Measurements from ENCODE around the gene TMEM117. TPM values are rescaled to one million over a fixed set of nuclear protein-coding genes. Genes with fewer than 3 reads are reported as not detected.
"Not testable (repeated sequence)": the region's sequence is repeated elsewhere in the genome, so short reads cannot be mapped to it uniquely, and the experiment has no call there.

The TMEM117 gene
- total RNA-seq, 2 experiments from 2014 or later, result 1.4 TPM

DNA sequence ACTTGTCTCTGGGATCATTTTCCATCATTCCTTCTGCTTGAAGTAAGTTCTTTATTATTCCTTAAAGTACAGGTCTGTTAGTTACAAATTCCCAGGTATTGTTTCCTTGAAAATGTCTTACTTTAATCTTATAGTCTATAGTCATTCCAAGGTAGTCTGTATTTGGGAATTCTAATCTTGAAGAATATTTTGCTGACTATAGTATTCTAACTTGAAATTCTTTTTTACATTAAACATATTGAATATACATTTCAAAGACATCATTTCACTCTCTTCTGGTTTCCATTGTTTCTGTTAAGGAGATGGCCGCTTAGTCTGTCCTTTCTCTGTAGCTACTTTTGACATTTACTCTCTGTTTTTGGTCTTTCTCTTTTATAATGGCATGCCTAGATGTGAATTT is 399.8 kb downstream of the TMEM117 start:
- no peak overlapping the region for H3K4me3 Mint-ChIP-seq
- intact Hi-C loops (cut with DNase I, micrococcal nuclease), result no loop called here
- ATAC-seq (no peak), DNase-seq (no peak)
- no peaks in the 10 kb centered on the region for H3K27me3 Mint-ChIP-seq
- ChIA-PET POLR2A (no interaction called here), CTCF (no interaction called here)
- H3K36me3 Mint-ChIP-seq (ENCODE audit: low read depth), result no peaks in the 10 kb centered on the region
- no peaks in the 10 kb centered on the region for H3K9me3 Mint-ChIP-seq (ENCODE audit: low read depth)
- H3K4me1 Mint-ChIP-seq, result no peaks in the 10 kb centered on the region
- H3K27ac Mint-ChIP-seq, result no peak overlapping the region

GRCh38 chr12:44240186-44240585 is 404.3 kb downstream of the TMEM117 start:
- no peaks in the 10 kb centered on the region for H3K9me3 Mint-ChIP-seq (ENCODE audit: low read depth)
- intact Hi-C loops (cut with DNase I, micrococcal nuclease), result no loop called here
- no peaks in the 10 kb centered on the region for H3K27me3 Mint-ChIP-seq
- H3K4me3 Mint-ChIP-seq, result no peak overlapping the region
- H3K36me3 Mint-ChIP-seq (ENCODE audit: low read depth), result no peaks in the 10 kb centered on the region
- H3K4me1 Mint-ChIP-seq, result no peaks in the 10 kb centered on the region
- DNase-seq (no peak), ATAC-seq (no peak)
- H3K27ac Mint-ChIP-seq, result no peak overlapping the region
- POLR2A ChIA-PET, result no interaction called here
- CTCF ChIA-PET, result interaction anchor here (1.0 kb wide), 1 partner anchor 11 kb away, joined by 3 read pairs; no protein-coding TSS in a partner anchor

DNA sequence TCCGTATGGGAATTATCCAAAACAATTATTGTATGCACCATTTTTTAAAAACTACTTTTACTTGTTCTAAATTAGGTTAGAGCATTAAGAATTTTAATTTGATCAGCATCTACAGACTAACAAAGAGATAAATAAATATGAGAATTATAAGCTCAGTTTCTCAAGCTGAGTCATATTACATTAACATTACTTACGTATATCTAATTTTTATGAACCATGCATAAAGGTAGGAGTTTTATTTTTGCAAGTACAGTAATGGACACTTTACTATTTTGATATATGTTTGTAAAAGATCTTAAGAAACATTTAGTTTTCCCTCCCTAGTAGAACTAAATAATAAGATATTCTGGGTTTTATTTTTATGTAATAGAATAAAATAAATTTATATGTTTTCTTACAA is 410.1 kb downstream of the TMEM117 start:
- Mint-ChIP-seq H3K27me3 (no peaks in the 10 kb centered on the region), H3K9me3 (ENCODE audit: low read depth) (no peaks in the 10 kb centered on the region), H3K4me3 (no peak overlapping the region), H3K36me3 (ENCODE audit: low read depth) (no peaks in the 10 kb centered on the region), H3K4me1 (no peaks in the 10 kb centered on the region), H3K27ac (no peak overlapping the region)
- ChIA-PET POLR2A (no interaction called here), CTCF (no interaction called here)
- intact Hi-C loops (cut with DNase I, micrococcal nuclease), result no loop called here
- DNase-seq (no peak), ATAC-seq (no peak)

- no peaks in the 10 kb centered on the region for H3K9me3 Mint-ChIP-seq (ENCODE audit: low read depth)
- CTCF ChIA-PET, result interaction anchor here (0.7 kb wide), 1 partner anchor 239 kb away, joined by 3 read pairs; no protein-coding TSS in a partner anchor
- no peak overlapping the region for H3K4me3 Mint-ChIP-seq
- DNase-seq, result no peak
- intact Hi-C loops (cut with DNase I, micrococcal nuclease), result no loop called here
- no peaks in the 10 kb centered on the region for H3K27me3 Mint-ChIP-seq
- no peaks in the 10 kb centered on the region for H3K4me1 Mint-ChIP-seq
- POLR2A ChIA-PET, result no interaction called here
- no peaks in the 10 kb centered on the region for H3K36me3 Mint-ChIP-seq (ENCODE audit: low read depth)
- H3K27ac Mint-ChIP-seq, result no peak overlapping the region
- ATAC-seq, result no peak
Measured at GRCh38 chr12:44246482-44247105, 410.7 kb downstream of the TMEM117 start.

DNA sequence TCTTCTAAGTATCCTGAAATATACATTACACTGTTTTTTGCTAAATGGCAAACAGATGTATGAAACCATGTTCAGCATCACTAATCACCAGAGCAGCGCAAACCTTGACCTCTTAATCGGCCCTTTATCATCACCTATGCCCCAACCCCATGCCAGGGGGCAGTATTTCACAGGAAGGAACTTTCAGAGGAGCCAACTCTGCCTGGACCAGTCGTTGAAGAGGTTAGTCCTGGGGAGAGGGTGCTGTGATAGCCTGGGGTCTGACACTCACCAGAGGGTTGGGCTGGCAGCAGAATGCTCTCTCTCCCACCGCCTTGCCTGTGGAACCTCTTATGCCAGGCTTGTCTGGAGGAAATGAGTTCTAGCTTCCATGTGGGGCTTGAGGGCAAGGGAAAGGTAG is 411.7 kb downstream of the TMEM117 start:
- Mint-ChIP-seq H3K27me3 (no peaks in the 10 kb centered on the region), H3K9me3 (ENCODE audit: low read depth) (no peaks in the 10 kb centered on the region), H3K4me3 (no peak overlapping the region), H3K27ac (no peak overlapping the region), H3K36me3 (ENCODE audit: low read depth) (no peaks in the 10 kb centered on the region), H3K4me1 (no peaks in the 10 kb centered on the region)
- DNase-seq (no peak), ATAC-seq (no peak)
- CTCF ChIA-PET, result no interaction called here
- intact Hi-C loops (cut with DNase I, micrococcal nuclease), result no loop called here
- POLR2A ChIA-PET, result no interaction called here

GRCh38 chr12:44248436-44248835 is 412.6 kb downstream of the TMEM117 start:
- ATAC-seq (no peak), DNase-seq (no peak)
- H3K27me3 Mint-ChIP-seq, result no peaks in the 10 kb centered on the region
- POLR2A ChIA-PET, result no interaction called here
- intact Hi-C loops (cut with DNase I, micrococcal nuclease), result no loop called here
- no peak overlapping the region for H3K4me3 Mint-ChIP-seq
- H3K27ac Mint-ChIP-seq, result no peak overlapping the region
- CTCF ChIA-PET, result no interaction called here
- H3K36me3 Mint-ChIP-seq (ENCODE audit: low read depth), result no peaks in the 10 kb centered on the region
- no peaks in the 10 kb centered on the region for H3K4me1 Mint-ChIP-seq
- H3K9me3 Mint-ChIP-seq (ENCODE audit: low read depth), result no peaks in the 10 kb centered on the region

DNA sequence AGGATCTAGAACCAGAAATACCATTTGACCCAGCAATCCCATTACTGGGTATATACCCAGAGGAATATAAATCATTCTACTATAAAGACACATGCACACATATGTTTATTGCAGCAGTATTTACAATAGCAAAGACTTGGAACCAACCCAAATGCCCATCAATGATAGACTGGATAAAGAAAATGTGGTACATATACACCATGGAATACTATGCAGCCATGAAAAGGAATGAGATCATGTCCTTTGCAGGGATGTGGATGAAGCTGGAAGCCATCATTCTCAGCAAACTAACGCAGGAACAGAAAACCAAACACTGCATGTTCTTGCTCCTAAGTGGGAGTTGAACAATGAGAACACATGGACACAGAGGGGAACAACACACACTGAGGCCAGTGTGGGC is 414.6 kb downstream of the TMEM117 start:
- DNase-seq; H3K36me3 Mint-ChIP-seq (ENCODE audit: low read depth); H3K27me3 Mint-ChIP-seq; H3K4me3 Mint-ChIP-seq; H3K27ac Mint-ChIP-seq; intact Hi-C loops (cut with DNase I, micrococcal nuclease); ATAC-seq; POLR2A ChIA-PET; H3K9me3 Mint-ChIP-seq (ENCODE audit: low read depth); CTCF ChIA-PET; H3K4me1 Mint-ChIP-seq: not testable (repeated sequence)

DNA sequence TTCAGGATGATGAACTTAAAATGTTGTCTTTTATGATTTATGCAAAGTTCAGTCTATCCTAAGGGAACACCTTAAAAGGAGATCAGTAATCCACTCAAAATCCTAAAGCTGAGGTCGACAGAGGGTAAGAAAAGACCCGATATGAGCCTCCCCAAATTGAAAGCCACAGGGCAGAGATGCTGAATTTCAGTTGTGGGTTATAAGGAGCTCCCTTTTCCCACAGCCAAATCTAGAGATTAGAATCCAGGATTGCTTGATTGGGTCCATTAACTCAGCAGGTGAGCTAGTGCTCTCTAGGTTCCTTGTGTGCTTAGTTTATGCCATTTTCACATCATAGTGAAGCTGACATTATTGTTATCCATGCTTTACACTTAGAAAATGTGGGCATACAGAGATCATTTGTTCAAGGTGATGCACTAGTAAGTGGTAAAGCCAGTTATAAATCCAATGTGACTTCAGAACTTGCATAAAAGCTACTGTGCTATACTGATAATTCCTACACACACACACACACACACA is 417.5 kb downstream of the TMEM117 start:
- ChIA-PET CTCF (no interaction called here), POLR2A (no interaction called here)
- Mint-ChIP-seq H3K4me1 (no peaks in the 10 kb centered on the region), H3K27me3 (no peaks in the 10 kb centered on the region), H3K9me3 (ENCODE audit: low read depth) (no peaks in the 10 kb centered on the region), H3K36me3 (ENCODE audit: low read depth) (no peaks in the 10 kb centered on the region), H3K27ac (no peak overlapping the region), H3K4me3 (no peak overlapping the region)
- DNase-seq, result no peak
- ATAC-seq, result no peak
- intact Hi-C loops (cut with DNase I, micrococcal nuclease), result no loop called here

GRCh38 chr12:44258246-44258645 is 422.4 kb downstream of the TMEM117 start:
- intact Hi-C loops (cut with DNase I, micrococcal nuclease), result no loop called here
- H3K4me3 Mint-ChIP-seq, result no peak overlapping the region
- H3K9me3 Mint-ChIP-seq (ENCODE audit: low read depth), result no peaks in the 10 kb centered on the region
- ATAC-seq, result no peak
- ChIA-PET POLR2A (no interaction called here), CTCF (no interaction called here)
- no peaks in the 10 kb centered on the region for H3K36me3 Mint-ChIP-seq (ENCODE audit: low read depth)
- no peak for DNase-seq
- H3K27me3 Mint-ChIP-seq, result no peaks in the 10 kb centered on the region
- H3K27ac Mint-ChIP-seq, result no peak overlapping the region
- H3K4me1 Mint-ChIP-seq, result no peaks in the 10 kb centered on the region

DNA sequence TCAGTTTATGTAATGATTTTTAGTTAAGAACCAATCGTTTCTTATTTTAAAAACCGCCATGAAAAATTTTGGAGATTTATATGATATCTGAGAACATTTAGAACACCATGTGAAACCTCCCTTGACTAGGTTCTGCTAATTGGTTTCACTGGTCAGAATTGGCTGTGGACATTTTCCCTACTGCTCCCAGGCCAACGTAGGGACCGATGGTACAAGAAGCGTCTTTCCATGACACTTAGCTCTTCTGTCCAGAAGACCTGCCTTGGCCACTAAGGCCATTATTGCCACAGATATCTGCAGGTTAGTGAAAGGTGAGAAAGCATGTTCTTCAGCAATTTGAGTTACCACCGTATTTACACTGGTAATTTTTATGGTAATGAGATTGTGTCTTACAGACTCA is 424.0 kb downstream of the TMEM117 start:
- POLR2A ChIA-PET, result no interaction called here
- intact Hi-C loops (cut with DNase I, micrococcal nuclease), result no loop called here
- Mint-ChIP-seq H3K27ac (no peak overlapping the region), H3K9me3 (ENCODE audit: low read depth) (no peaks in the 10 kb centered on the region), H3K4me1 (no peaks in the 10 kb centered on the region), H3K36me3 (ENCODE audit: low read depth) (no peaks in the 10 kb centered on the region), H3K4me3 (no peak overlapping the region), H3K27me3 (no peaks in the 10 kb centered on the region)
- no peak for DNase-seq
- no peak for ATAC-seq
- CTCF ChIA-PET, result no interaction called here

DNA sequence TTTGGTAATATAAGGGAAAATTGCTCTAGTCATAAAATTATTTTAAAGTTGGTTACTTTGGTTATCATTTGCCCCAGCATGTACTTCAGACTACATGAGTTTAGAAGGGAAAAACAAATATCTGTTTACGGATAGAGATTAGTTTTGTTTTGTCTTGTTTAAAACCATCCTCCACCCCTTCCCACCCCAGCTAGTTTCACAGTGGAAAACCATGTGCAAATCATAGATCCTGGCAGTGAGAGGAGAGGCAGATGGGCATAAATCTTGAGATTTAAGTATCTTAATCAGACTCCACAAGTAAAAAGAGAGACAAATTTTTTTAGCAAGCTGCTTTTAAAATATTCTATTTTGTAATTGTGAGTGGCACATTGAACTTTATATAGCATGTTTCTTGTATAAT is 424.7 kb downstream of the TMEM117 start:
- H3K4me3 Mint-ChIP-seq, result no peak overlapping the region
- no peaks in the 10 kb centered on the region for H3K4me1 Mint-ChIP-seq
- no peak overlapping the region for H3K27ac Mint-ChIP-seq
- no peaks in the 10 kb centered on the region for H3K27me3 Mint-ChIP-seq
- H3K9me3 Mint-ChIP-seq (ENCODE audit: low read depth), result no peaks in the 10 kb centered on the region
- intact Hi-C loops (cut with DNase I, micrococcal nuclease), result no loop called here
- ChIA-PET POLR2A (no interaction called here), CTCF (no interaction called here)
- no peak for ATAC-seq
- no peak for DNase-seq
- H3K36me3 Mint-ChIP-seq (ENCODE audit: low read depth), result no peaks in the 10 kb centered on the region

- DNase-seq (no peak), ATAC-seq (no peak)
- peaks cover 3% of the 10 kb centered on the region for H3K9me3 Mint-ChIP-seq (ENCODE audit: low read depth)
- peaks cover 11% of the 10 kb centered on the region for H3K4me1 Mint-ChIP-seq
- H3K27me3 Mint-ChIP-seq, result no peaks in the 10 kb centered on the region
- intact Hi-C loops (cut with DNase I, micrococcal nuclease), result no loop called here
- ChIA-PET CTCF (interaction anchor here (0.6 kb wide), 1 partner anchor 122 kb away, joined by 3 read pairs; no protein-coding TSS in a partner anchor), POLR2A (no interaction called here)
- no peak overlapping the region for H3K4me3 Mint-ChIP-seq
- H3K36me3 Mint-ChIP-seq (ENCODE audit: low read depth), result no peaks in the 10 kb centered on the region
- H3K27ac Mint-ChIP-seq, result no peak overlapping the region
Measured at GRCh38 chr12:44285321-44285960, 449.6 kb downstream of the TMEM117 start.

All from activated CD4-positive, alpha-beta T cell treated with anti-CD3 and anti-CD28 coated beads for 36 hours (primary cell).